Cardiac muscle cell (in vitro differentiated cells and primary cell): ENCODE results near the gene PLA2G6. TPM values are rescaled to one million over a fixed set of nuclear protein-coding genes. Genes with fewer than 3 reads are reported as not detected.

Experiments used
- DNase-seq, 2 donors: peaks; one replicate each; pipeline versions ENCODE4 v3.0.0 to v3.0.0-alpha.2; 2010 to 2017; ENCODE audit warnings: low read depth in 1 of 2, low spot score in 1 of 2
- H3K27ac ChIP-seq: fragments of 200-600 bp; sonication (generic); 2 replicates; pipeline ENCODE4 v1.5.1; 2016
- H3K27me3 ChIP-seq: fragments of 200-600 bp; sonication (generic); 2 replicates; pipeline ENCODE4 v1.6.0; 2016; ENCODE audit warnings: control low read depth
- H3K36me3 ChIP-seq: fragments of 200-600 bp; sonication (generic); 2 replicates; pipeline ENCODE4 v1.5.1; 2016; ENCODE audit warnings: control low read depth
- H3K4me1 ChIP-seq: fragments of 200-600 bp; sonication (generic); 2 replicates; pipeline ENCODE4 v1.8.1; 2017; ENCODE audit warnings: low read depth, mild to moderate bottlenecking, mixed run types
- H3K4me3 ChIP-seq: fragments of 200-600 bp; sonication (generic); 2 replicates; pipeline ENCODE4 v1.5.1; 2016; ENCODE audit warnings: mild to moderate bottlenecking
- H3K9me3 ChIP-seq: fragments of 200-600 bp; sonication (generic); 2 replicates; pipeline ENCODE4 v1.5.1; 2017; ENCODE audit warnings: low read depth, mild to moderate bottlenecking, control low read depth
- polyA plus RNA-seq: library from polyadenylated mRNA; unstranded; fragments of >200 nt; fragmentation: Nextera tagmentation; extraction: Ambion mirVana; gene quantifications from 2 replicates; pipeline ENCODE4 v1.2.1, GENCODE V29; 2016
- total RNA-seq: library from RNA; depleted of rRNA; stranded (reverse); fragments of >200 nt; gene quantifications from 2 replicates; pipeline ENCODE4 v1.2.3, GENCODE V29; 2016
- TF ChIP-seq, protein P1 (sequence below): IDR thresholded peaks from 2 replicates; pipeline ENCODE4 v1.5.1; 2012; ENCODE audit warnings: low read depth, mild to moderate bottlenecking, low read length

The PLA2G6 gene
- total and polyA plus RNA-seq, 2 experiments from 2014 or later = 30.9 to 41.5 TPM

DNA sequence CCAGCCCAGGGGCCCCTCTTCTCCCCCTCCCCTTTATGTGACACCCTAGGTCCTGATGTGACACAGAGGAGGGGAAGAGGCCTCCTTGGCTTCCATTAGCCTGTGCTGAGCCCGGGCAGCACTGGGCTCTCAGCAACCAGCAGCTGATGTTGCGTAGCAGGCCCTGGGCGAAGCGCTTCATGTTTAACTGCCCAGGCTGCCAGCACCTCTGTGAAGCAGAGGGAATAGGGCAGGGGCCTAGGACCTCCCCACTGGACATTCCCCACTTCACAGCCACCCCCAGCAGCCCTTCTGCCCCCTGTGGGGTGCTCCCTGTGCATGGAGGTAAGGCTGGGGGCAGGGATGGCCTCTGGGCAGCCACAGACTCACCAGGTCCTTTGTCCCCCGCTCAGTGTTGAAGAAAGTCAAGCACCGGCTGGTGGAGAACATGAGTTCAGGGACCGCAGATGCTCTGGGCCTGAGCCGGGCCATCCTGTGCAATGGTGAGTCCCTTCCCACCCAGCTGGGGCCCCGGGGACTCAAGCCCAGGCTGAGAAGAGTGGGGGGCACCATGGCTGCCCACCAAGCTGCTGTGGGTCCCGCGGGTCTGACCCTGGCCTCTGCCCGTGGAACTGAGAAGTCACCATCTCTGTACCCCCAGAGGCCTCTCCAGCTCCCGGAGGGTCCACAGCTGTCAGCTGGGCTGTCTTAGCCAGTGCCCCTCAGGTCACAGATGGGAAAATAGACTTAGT lies 112.8 kb downstream of the PLA2G6 start:
- Histone ChIP-seq H3K36me3 (peaks cover 23% of the 10 kb centered on the region), H3K9me3 (no peaks in the 10 kb centered on the region), H3K4me1 (peaks cover 34% of the 10 kb centered on the region), H3K27ac (peak overlapping the region; percentile 86), H3K4me3 (no peak overlapping the region), H3K27me3 (no peaks in the 10 kb centered on the region)
- DNase-seq = no peak
- TF ChIP-seq, protein P1, sequence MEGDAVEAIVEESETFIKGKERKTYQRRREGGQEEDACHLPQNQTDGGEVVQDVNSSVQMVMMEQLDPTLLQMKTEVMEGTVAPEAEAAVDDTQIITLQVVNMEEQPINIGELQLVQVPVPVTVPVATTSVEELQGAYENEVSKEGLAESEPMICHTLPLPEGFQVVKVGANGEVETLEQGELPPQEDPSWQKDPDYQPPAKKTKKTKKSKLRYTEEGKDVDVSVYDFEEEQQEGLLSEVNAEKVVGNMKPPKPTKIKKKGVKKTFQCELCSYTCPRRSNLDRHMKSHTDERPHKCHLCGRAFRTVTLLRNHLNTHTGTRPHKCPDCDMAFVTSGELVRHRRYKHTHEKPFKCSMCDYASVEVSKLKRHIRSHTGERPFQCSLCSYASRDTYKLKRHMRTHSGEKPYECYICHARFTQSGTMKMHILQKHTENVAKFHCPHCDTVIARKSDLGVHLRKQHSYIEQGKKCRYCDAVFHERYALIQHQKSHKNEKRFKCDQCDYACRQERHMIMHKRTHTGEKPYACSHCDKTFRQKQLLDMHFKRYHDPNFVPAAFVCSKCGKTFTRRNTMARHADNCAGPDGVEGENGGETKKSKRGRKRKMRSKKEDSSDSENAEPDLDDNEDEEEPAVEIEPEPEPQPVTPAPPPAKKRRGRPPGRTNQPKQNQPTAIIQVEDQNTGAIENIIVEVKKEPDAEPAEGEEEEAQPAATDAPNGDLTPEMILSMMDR = no peak

DNA sequence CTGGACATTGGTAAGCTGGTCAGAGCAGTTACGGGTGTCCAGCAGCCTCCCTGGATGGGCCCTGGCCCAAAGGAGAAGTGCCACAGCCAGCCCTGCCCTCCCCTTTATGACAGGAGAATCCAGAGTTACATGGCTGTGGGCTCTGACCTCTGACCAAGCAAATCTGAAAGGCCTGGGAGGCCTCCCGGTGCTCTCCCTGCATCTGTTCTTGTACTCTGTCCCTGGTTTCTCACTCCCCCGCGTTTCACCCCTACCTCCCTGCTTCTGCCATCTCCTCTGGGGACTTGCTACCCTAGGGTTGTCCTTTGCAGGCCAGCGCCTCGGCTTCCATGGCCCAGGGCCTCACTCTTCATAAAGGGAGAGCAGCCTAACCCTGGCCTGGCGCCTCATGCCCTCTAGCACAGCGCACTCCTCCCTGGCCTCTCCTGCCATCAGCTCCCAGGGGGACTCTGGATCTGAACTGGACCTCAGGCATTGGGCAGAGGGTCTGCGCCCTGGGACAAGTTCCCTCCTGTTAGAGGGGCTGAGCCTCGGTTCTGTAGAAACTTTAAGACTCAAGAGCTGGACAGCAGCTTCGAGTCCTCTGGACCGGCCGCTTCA lies 113.8 kb downstream of the PLA2G6 start:
- peaks cover 14% of the 10 kb centered on the region for H3K36me3 ChIP-seq
- DNase-seq = no peak
- no peaks in the 10 kb centered on the region for H3K27me3 ChIP-seq
- H3K27ac ChIP-seq = peak overlapping the region; percentile 86
- TF ChIP-seq, protein P1 = no peak
- H3K4me3 ChIP-seq = no peak overlapping the region
- peaks cover 34% of the 10 kb centered on the region for H3K4me1 ChIP-seq
- H3K9me3 ChIP-seq = no peaks in the 10 kb centered on the region

DNA sequence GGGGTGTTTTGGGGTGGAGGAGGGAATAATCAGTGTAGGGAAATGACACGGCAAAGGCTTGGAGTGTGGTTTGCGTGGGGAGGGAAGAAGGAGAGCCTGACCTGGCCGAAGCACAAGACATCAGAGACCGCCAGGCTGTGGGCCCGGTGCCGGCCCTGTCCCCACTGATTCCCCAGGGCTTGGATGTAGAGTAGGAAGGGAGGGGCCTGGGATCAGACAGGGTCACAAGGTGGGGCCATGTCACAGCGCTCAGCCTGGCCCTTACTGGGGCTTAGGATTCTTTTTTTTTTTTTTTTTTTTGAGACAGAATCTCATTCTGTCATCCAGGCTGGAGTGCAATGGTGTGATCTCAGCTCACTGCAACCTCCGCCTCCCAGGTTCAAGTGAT lies 114.6 kb downstream of the PLA2G6 start:
- no peak overlapping the region for H3K27ac ChIP-seq
- H3K36me3 ChIP-seq = peaks cover 11% of the 10 kb centered on the region
- H3K4me3 ChIP-seq = no peak overlapping the region
- TF ChIP-seq, protein P1 = no peak
- H3K4me1 ChIP-seq = peaks cover 34% of the 10 kb centered on the region
- DNase-seq = no peak
- no peaks in the 10 kb centered on the region for H3K9me3 ChIP-seq
- no peaks in the 10 kb centered on the region for H3K27me3 ChIP-seq

DNA sequence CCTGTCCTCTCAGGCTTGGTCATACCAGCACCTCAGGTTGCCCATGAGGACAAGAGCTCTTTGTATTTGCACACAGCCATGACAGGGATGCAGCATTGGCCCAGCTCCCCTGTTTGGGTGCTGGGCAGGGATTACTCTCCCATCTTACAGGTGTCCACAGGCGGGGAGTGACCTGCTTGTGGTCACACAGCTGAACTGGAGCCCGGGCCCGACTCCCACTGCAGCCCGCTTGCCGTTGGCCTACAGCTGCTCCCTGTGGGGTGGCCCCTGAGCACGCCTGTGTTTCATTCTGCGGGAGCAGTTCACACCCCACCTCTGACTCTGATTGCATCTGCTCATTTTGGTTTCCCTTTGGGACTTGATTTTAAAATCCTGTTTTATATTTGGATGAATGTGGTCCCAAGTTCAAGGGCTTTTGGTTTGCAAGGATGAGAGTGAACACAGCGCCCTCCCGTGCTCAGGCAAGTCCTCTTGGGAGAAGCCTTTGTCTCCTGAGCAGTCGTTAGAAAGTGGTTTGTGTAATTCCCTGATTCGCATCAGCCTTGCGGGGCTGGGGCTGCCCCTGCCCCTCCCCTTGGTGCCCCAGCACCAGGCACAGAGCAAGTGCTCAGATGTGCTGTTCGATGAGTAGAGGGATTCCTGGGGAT lies 115.1 kb downstream of the PLA2G6 start:
- Histone ChIP-seq H3K27ac (no peak overlapping the region), H3K36me3 (peaks cover 11% of the 10 kb centered on the region)

GRCh38 chr22:38065539-38065938 lies 116.1 kb downstream of the PLA2G6 start:
- Histone ChIP-seq H3K27me3 (no peaks in the 10 kb centered on the region), H3K36me3 (peaks cover 11% of the 10 kb centered on the region), H3K4me1 (peaks cover 25% of the 10 kb centered on the region), H3K27ac (no peak overlapping the region), H3K4me3 (no peak overlapping the region), H3K9me3 (no peaks in the 10 kb centered on the region)
- no peak for DNase-seq
- TF ChIP-seq, protein P1 = no peak

More for the DNA sequence above, 115.1 kb downstream of the PLA2G6 start:
- H3K4me1 ChIP-seq = peaks cover 34% of the 10 kb centered on the region
- H3K27me3 ChIP-seq = no peaks in the 10 kb centered on the region
- TF ChIP-seq, protein P1 = no peak
- no peak for DNase-seq
- no peak overlapping the region for H3K4me3 ChIP-seq
- H3K9me3 ChIP-seq = no peaks in the 10 kb centered on the region
